DND-41 (cell line): ENCODE measurements around the gene BATF.

Source experiments
- ATAC-seq: fragments of 200-7000 bp; cut with Tn5 transposase; 3 replicates; pipeline ENCODE4 v1.9.1; 2021; ENCODE audit warnings: low read depth; ENCODE audit not compliant: insufficient read depth
- DNase-seq: peaks from one replicate; pipeline ENCODE4 v3.0.0-alpha.2; 2020
- H2AFZ ChIP-seq: 2 replicates; pipeline ENCODE4 v1.6.0; 2012; ENCODE audit warnings: low read depth, low read length
- H3K27ac ChIP-seq: 2 replicates; pipeline ENCODE4 v1.5.1; 2012; ENCODE audit warnings: low read length, inconsistent platforms
- H3K27me3 ChIP-seq: fragments of 200-600 bp; sonication (generic); 2 replicates; pipeline ENCODE4 v1.6.0; 2012; ENCODE audit warnings: low read length, mild to moderate bottlenecking, inconsistent platforms; ENCODE audit not compliant: insufficient read depth, poor library complexity
- H3K36me3 ChIP-seq: 2 replicates; pipeline ENCODE4 v1.5.1; 2012; ENCODE audit warnings: low read length, inconsistent platforms; ENCODE audit not compliant: insufficient read depth
- H3K4me1 ChIP-seq: 2 replicates; pipeline ENCODE4 v1.5.1; 2012; ENCODE audit warnings: mild to moderate bottlenecking, low read length; ENCODE audit not compliant: insufficient read depth
- H3K4me2 ChIP-seq: 2 replicates; pipeline ENCODE4 v1.6.0; 2012; ENCODE audit warnings: mild to moderate bottlenecking, moderate library complexity, low read length, inconsistent platforms; ENCODE audit not compliant: insufficient read depth
- H3K4me3 ChIP-seq, 2 experiments: fragments of 200-600 bp in 1 of 2; shearing (Covaris generic) in 1 of 2; 2 replicates each; pipeline ENCODE4 v1.5.1; 2012 to 2016; ENCODE audit warnings: inconsistent platforms in 2 of 2, low read length in 2 of 2, mild to moderate bottlenecking in 2 of 2, low read depth in 1 of 2, moderate library complexity in 1 of 2
- H3K79me2 ChIP-seq: 2 replicates; pipeline ENCODE4 v1.6.0; 2012; ENCODE audit warnings: low read length, inconsistent platforms; ENCODE audit not compliant: insufficient read depth
- H3K9ac ChIP-seq: 2 replicates; pipeline ENCODE4 v1.6.0; 2012; ENCODE audit warnings: low read depth, mild to moderate bottlenecking, inconsistent platforms, low read length, moderate library complexity
- H3K9me3 ChIP-seq: 2 replicates; pipeline ENCODE4 v1.5.1; 2012; ENCODE audit warnings: low read length, moderate library complexity, mild to moderate bottlenecking, inconsistent platforms; ENCODE audit not compliant: insufficient read depth, severe bottlenecking
- H4K20me1 ChIP-seq: 2 replicates; pipeline ENCODE4 v1.6.0; 2012; ENCODE audit warnings: low read length; ENCODE audit not compliant: insufficient read depth
- EZH2 ChIP-seq: IDR thresholded peaks from 3 replicates; pipeline ENCODE4 v1.6.1; 2012; ENCODE audit warnings: borderline replicate concordance, low read depth, mild to moderate bottlenecking, moderate library complexity, low read length, inconsistent platforms; ENCODE audit not compliant: severe bottlenecking
- TF ChIP-seq, protein P1 (sequence below): IDR thresholded peaks from 2 replicates; pipeline ENCODE4 v1.5.1; 2012; ENCODE audit warnings: borderline replicate concordance, low read length, moderate library complexity, mild to moderate bottlenecking; ENCODE audit not compliant: poor library complexity, severe bottlenecking; ENCODE audit errors: extremely low read depth

BATF gene

DNA sequence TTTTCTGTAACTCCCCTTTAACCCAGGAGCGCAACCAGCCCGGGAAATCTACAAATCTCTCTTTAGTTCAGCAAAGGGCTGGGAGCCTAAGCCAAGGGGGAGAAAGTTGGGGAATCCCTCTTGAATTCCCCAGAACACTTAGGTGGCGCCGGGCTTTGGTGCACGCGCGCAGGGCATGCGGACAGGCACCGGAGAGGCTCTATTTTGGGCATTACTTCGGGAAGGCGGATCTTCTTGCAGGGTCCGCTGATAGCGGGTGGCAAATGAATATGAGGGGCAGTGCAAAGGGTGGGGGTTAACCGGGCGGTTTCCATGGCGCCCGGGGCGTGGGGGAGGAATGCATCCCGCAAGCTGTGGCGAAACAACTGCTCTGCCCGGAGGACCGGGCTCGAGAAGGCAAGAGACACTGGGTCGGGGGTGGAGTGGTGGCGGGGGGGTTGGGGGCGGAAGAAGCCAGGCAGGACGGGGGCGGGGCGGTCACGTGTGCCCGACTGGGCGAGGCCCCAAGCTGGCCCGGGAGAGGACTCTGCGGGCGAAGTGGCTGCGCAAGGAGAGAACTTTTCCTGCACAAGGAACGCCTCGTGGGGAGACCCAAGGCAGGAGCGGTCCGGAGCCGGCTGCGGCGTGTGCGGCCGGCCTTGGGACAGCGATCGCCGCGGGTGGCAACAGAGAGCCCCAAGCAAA is 56.0 kb downstream of the BATF start, which contains the start of gene FLVCR2:
Gene FLVCR2 (plus strand): TSS at position 519 of the 684 bp plus-strand sequence. CDS start 353 bp downstream, outside the sequence.
- no peaks in the 10 kb centered on the region for H3K79me2 ChIP-seq
- no peak within 1 kb of the TSS for H3K27ac ChIP-seq
- no peak within 1 kb of the TSS for H3K4me2 ChIP-seq
- no peaks in the 10 kb centered on the region for H3K4me1 ChIP-seq
- H3K9ac ChIP-seq = no peak within 1 kb of the TSS
- H3K9me3 ChIP-seq = no peaks in the 10 kb centered on the region
- no peak for ATAC-seq
- no peaks in the 10 kb centered on the region for H3K36me3 ChIP-seq
- H3K4me3 ChIP-seq = no peak within 1 kb of the TSS
- no peak for DNase-seq
- H4K20me1 ChIP-seq = no peaks in the 10 kb centered on the region
- H3K27me3 ChIP-seq = peaks cover 23% of the 10 kb centered on the region
- TF ChIP-seq EZH2 = no peak
- TF ChIP-seq, protein P1, sequence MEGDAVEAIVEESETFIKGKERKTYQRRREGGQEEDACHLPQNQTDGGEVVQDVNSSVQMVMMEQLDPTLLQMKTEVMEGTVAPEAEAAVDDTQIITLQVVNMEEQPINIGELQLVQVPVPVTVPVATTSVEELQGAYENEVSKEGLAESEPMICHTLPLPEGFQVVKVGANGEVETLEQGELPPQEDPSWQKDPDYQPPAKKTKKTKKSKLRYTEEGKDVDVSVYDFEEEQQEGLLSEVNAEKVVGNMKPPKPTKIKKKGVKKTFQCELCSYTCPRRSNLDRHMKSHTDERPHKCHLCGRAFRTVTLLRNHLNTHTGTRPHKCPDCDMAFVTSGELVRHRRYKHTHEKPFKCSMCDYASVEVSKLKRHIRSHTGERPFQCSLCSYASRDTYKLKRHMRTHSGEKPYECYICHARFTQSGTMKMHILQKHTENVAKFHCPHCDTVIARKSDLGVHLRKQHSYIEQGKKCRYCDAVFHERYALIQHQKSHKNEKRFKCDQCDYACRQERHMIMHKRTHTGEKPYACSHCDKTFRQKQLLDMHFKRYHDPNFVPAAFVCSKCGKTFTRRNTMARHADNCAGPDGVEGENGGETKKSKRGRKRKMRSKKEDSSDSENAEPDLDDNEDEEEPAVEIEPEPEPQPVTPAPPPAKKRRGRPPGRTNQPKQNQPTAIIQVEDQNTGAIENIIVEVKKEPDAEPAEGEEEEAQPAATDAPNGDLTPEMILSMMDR = no peak
- H2AFZ ChIP-seq = no peak within 1 kb of the TSS

GRCh38 chr14:75578786-75579337 is 56.6 kb downstream of the BATF start:
- Histone ChIP-seq H3K9ac (no peak overlapping the region), H3K9me3 (no peaks in the 10 kb centered on the region), H3K27ac (no peak overlapping the region), H3K79me2 (no peaks in the 10 kb centered on the region), H3K27me3 (peaks cover 23% of the 10 kb centered on the region), H3K36me3 (no peaks in the 10 kb centered on the region), H3K4me2 (no peak overlapping the region), H3K4me1 (no peaks in the 10 kb centered on the region), H3K4me3 (no peak overlapping the region), H4K20me1 (no peaks in the 10 kb centered on the region), H2AFZ (no peak overlapping the region)
- TF ChIP-seq, protein P1 = no peak
- no peak for TF ChIP-seq EZH2
- ATAC-seq (no peak), DNase-seq (no peak)

DNA sequence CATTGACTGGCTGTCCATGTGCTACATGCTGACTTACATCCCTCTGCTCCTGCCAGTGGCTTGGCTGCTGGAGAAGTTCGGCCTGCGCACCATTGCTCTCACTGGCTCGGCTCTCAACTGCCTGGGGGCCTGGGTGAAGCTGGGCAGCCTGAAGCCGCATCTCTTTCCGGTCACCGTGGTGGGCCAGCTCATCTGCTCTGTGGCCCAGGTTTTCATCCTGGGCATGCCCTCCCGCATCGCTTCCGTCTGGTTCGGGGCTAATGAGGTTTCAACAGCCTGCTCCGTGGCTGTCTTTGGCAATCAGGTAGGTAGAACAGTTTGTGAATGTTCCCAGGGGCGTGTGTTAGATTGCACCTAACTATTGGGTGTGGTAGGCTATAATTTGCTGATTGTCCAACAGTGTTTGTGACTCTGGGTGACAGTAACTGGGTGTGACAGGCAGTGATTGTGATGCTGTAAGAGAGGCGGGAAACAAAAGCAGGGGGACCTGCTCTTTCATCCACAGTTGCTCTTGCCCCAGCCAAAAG is 57.1 kb downstream of the BATF start:
- TF ChIP-seq, protein P1 = no peak
- no peak for TF ChIP-seq EZH2
- Histone ChIP-seq H3K4me2 (no peak overlapping the region), H3K9ac (no peak overlapping the region)

More for the DNA sequence above, 57.1 kb downstream of the BATF start:
- Histone ChIP-seq H3K9me3 (no peaks in the 10 kb centered on the region), H2AFZ (no peak overlapping the region), H4K20me1 (no peaks in the 10 kb centered on the region), H3K27ac (no peak overlapping the region), H3K4me1 (no peaks in the 10 kb centered on the region), H3K4me3 (no peak overlapping the region), H3K36me3 (no peaks in the 10 kb centered on the region), H3K79me2 (no peaks in the 10 kb centered on the region), H3K27me3 (peaks cover 23% of the 10 kb centered on the region)
- ATAC-seq (no peak), DNase-seq (no peak)
